Fibroblast of lung (primary cell): Measurements from ENCODE around the gene MCEMP1. TPM values are rescaled to one million over a fixed set of nuclear protein-coding genes. Genes with fewer than 3 reads are reported as not detected.
"Not testable (repeated sequence)": the region's sequence is repeated elsewhere in the genome, so short reads cannot be mapped to it uniquely, and the experiment has no call there.

Experiments
- DNase-seq, 2 donors: peaks; one replicate each; pipeline versions ENCODE4 v3.0.0 to v3.0.0-alpha.2; 2010; ENCODE audit warnings: low read depth in 2 of 2
- H2AFZ ChIP-seq: 2 replicates; pipeline ENCODE4 v1.5.1; 2012; ENCODE audit warnings: low read length, control low read depth, inconsistent platforms
- H3K27ac ChIP-seq: 2 replicates; pipeline ENCODE4 v1.5.1; 2011; ENCODE audit warnings: low read length, control low read depth; ENCODE audit not compliant: insufficient read depth
- H3K27me3 ChIP-seq: 2 replicates; pipeline ENCODE4 v1.5.1; 2011; ENCODE audit warnings: mild to moderate bottlenecking, low read length; ENCODE audit not compliant: control insufficient read depth, insufficient read depth
- H3K36me3 ChIP-seq: 2 replicates; pipeline ENCODE4 v1.5.1; 2011; ENCODE audit warnings: low read length; ENCODE audit not compliant: control insufficient read depth, insufficient read depth
- H3K4me1 ChIP-seq: 2 replicates; pipeline ENCODE4 v1.5.1; 2011; ENCODE audit warnings: low read length; ENCODE audit not compliant: control insufficient read depth, insufficient read depth; ENCODE audit errors: extremely low read depth
- H3K4me2 ChIP-seq: 2 replicates; pipeline ENCODE4 v1.5.1; 2011; ENCODE audit warnings: low read length, control low read depth; ENCODE audit not compliant: insufficient read depth; ENCODE audit errors: extremely low read depth
- H3K4me3 ChIP-seq, 4 experiments: fragments of 200-600 bp in 1 of 4; sonication (generic) in 1 of 4; replicated peaks in 1 of 4; 2 replicates each; pipeline ENCODE4 v1.5.1; 2011 to 2016; ENCODE audit warnings: low read length in 4 of 4, low read depth in 3 of 4, mild to moderate bottlenecking in 3 of 4, control low read depth in 2 of 4, inconsistent platforms in 1 of 4, mixed read lengths in 1 of 4; ENCODE audit not compliant: insufficient read depth in 1 of 4; ENCODE audit errors: control extremely low read depth in 1 of 4
- H3K79me2 ChIP-seq: 2 replicates; pipeline ENCODE4 v1.5.1; 2012; ENCODE audit warnings: mild to moderate bottlenecking, low read length, inconsistent platforms; ENCODE audit not compliant: control insufficient read depth, insufficient read depth
- H3K9ac ChIP-seq: 2 replicates; pipeline ENCODE4 v1.5.1; 2011; ENCODE audit warnings: mild to moderate bottlenecking, low read length, control low read depth; ENCODE audit not compliant: insufficient read depth
- H3K9me3 ChIP-seq: 2 replicates; pipeline ENCODE4 v1.5.1; 2012; ENCODE audit warnings: low read depth, low read length; ENCODE audit not compliant: control insufficient read depth, insufficient read depth
- H4K20me1 ChIP-seq: 2 replicates; pipeline ENCODE4 v1.5.1; 2011; ENCODE audit warnings: low read length; ENCODE audit not compliant: control insufficient read depth, insufficient read depth; ENCODE audit errors: extremely low read depth
- EZH2 ChIP-seq: IDR thresholded peaks from 2 replicates; pipeline ENCODE4 v1.5.1; 2012; ENCODE audit warnings: low read length, control low read depth, mild to moderate bottlenecking; ENCODE audit errors: missing control alignments
- polyA plus RNA-seq, 2 donors: library from polyadenylated mRNA; depleted of rRNA in 1 of 2; stranded (reverse) in 1 of 2; unstranded in 1 of 2; fragments of >200 nt; gene quantifications; 2 replicates each; pipeline ENCODE4 v1.2.1, GENCODE V29; 2011 to 2012; ENCODE audit warnings: missing spikeins in 1 of 2
- total RNA-seq: library from RNA; depleted of rRNA; stranded (reverse); fragments of >200 nt; gene quantifications from 2 replicates; pipeline ENCODE4 v1.2.1, GENCODE V29; 2014
- TF ChIP-seq, protein P1 (sequence below), 2 donors: IDR thresholded peaks in 1 of 2; conservative IDR thresholded peaks in 1 of 2; 1 replicate in 1 of 2; 2 replicates in 1 of 2; pipeline ENCODE4 v1.5.1; 2011 to 2012; ENCODE audit warnings: low read length in 2 of 2, control low read depth in 1 of 2, inconsistent platforms in 1 of 2, low read depth in 1 of 2, mild to moderate bottlenecking in 1 of 2

The MCEMP1 gene
- total and polyA plus RNA-seq, 2 donors (not counting 1 experiment from before 2014, with no cell fraction given) = not detected

DNA sequence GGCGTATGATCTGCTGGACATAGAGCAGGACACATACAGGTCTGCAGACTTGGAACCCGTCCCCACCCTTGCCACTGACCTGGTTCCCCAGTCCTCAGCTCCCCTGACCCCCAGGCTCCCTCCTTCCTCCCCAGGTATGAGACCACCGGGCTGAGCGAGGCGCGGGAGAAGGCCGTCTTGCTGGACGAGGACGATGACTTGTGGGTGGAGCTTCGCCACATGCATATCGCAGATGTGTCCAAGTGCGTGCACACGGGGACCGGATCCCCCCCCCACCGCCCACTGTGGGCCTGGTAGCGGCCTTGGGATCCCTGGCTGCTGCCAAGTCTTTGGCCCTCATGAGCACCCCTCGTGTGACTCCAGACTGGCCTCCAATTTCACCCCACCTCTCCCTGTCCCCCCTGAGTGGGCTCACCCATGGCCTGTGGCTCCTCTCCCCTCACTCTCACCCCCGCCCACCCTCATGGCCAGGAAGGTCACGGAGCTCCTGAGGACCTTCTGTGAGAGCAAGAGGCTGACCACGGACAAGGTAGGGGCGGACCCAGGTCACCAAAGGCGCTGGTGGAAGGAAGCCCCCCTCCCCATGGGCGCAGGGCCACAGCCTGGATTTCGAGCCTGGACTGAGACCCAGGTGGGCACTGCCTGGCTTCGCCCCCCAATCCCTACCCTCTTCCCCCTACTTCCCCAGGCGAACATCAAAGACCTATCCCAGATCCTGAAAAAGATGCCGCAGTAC, 34.4 kb upstream of the MCEMP1 start:
- DNase-seq = no peak
- no peak overlapping the region for H3K27ac ChIP-seq
- no peak overlapping the region for H2AFZ ChIP-seq
- no peaks in the 10 kb centered on the region for H3K27me3 ChIP-seq
- no peak overlapping the region for H3K9ac ChIP-seq
- no peak overlapping the region for H3K4me2 ChIP-seq
- H3K9me3 ChIP-seq = no peaks in the 10 kb centered on the region
- no peaks in the 10 kb centered on the region for H3K36me3 ChIP-seq
- no peaks in the 10 kb centered on the region for H3K79me2 ChIP-seq
- H3K4me3 ChIP-seq = no peak overlapping the region
- H3K4me1 ChIP-seq = no peaks in the 10 kb centered on the region
- no peaks in the 10 kb centered on the region for H4K20me1 ChIP-seq
- no peak for TF ChIP-seq EZH2
- TF ChIP-seq, protein P1, sequence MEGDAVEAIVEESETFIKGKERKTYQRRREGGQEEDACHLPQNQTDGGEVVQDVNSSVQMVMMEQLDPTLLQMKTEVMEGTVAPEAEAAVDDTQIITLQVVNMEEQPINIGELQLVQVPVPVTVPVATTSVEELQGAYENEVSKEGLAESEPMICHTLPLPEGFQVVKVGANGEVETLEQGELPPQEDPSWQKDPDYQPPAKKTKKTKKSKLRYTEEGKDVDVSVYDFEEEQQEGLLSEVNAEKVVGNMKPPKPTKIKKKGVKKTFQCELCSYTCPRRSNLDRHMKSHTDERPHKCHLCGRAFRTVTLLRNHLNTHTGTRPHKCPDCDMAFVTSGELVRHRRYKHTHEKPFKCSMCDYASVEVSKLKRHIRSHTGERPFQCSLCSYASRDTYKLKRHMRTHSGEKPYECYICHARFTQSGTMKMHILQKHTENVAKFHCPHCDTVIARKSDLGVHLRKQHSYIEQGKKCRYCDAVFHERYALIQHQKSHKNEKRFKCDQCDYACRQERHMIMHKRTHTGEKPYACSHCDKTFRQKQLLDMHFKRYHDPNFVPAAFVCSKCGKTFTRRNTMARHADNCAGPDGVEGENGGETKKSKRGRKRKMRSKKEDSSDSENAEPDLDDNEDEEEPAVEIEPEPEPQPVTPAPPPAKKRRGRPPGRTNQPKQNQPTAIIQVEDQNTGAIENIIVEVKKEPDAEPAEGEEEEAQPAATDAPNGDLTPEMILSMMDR (conservative IDR thresholded peaks at IDR 0.05 in 1 of 2, IDR thresholded peaks at IDR 0.05 in 1 of 2; ENCODE audit: low read depth in 1 of 2, low read length in 2 of 2) = no peak

DNA sequence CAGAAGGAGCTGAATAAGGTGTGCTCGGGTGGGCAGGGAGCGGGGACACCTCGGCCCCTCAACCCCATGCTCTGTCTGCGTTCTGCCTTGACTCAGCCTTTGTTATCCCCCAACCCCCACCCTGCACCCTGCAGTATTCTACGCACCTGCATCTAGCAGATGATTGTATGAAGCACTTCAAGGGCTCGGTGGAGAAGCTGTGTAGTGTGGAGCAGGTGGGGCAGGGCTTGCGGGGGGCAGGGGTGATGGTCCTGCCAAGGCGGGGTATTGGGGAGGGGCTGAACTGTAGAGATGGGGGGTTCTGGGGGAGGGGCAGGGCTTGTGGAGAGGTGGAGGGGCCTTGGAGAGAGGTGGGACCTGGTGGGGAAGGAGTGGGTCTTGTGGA, 33.9 kb upstream of the MCEMP1 start:
- no peak for DNase-seq
- Histone ChIP-seq H3K27ac (no peak overlapping the region), H4K20me1 (no peaks in the 10 kb centered on the region), H3K4me3 (no peak overlapping the region), H3K4me1 (no peaks in the 10 kb centered on the region), H3K27me3 (no peaks in the 10 kb centered on the region), H3K9me3 (no peaks in the 10 kb centered on the region), H3K4me2 (no peak overlapping the region), H3K9ac (no peak overlapping the region), H2AFZ (no peak overlapping the region), H3K79me2 (no peaks in the 10 kb centered on the region), H3K36me3 (no peaks in the 10 kb centered on the region)
- TF ChIP-seq, protein P1 (conservative IDR thresholded peaks at IDR 0.05 in 1 of 2, IDR thresholded peaks at IDR 0.05 in 1 of 2; ENCODE audit: low read depth in 1 of 2, low read length in 2 of 2) = no peak

DNA sequence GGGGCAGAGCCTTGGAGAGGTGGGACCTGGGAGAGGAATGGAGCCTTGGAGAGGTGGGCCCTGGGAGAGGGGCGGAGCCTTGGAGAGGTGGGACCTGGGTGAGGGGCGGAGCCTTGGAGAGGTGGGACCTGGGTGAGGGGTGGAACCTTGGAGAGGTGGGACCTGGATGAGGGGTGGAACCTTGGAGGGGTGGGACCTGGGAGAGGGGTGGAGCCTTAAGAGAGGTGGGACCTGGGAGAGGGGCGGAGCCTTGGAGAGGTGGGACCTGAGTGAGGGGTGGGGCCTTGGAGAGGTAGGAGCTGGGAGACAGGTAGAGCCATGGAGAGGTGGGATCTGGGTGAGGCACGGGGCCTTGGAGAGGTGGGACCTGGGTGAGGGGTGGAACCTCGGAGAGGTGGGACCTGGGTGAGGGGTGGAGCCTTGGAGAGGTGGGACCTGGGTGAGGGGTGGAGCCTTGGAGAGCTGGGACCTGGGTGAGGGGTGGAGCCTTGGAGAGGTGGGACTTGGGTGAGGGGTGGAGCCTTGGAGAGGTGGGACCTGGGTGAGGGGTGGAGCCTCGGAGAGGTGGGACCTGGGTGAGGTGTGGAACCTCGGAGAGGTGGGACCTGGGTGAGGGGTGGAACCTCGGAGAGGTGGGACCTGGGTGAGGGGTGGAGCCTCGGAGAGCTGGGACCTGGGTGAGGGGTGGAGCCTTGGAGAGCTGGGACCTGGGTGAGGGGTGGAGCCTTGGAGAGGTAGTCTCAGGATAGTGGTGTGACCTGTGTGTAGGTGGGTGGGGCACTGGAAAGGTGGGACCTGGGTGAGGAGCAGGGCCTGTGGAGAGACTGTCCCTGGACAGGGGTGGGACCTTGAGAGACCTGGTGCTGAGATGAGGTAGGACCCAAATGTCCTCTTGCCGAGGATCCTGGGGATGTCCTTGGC, 33.0 kb upstream of the MCEMP1 start:
- not testable (repeated sequence) for DNase-seq, H3K4me2 ChIP-seq, H3K4me1 ChIP-seq, H2AFZ ChIP-seq, H3K27ac ChIP-seq, H3K36me3 ChIP-seq, H3K27me3 ChIP-seq, H4K20me1 ChIP-seq, H3K4me3 ChIP-seq, H3K79me2 ChIP-seq, H3K9me3 ChIP-seq, H3K9ac ChIP-seq
